HEK293T (cell line): Measurements from ENCODE around the gene TRDN.

ENCODE experiments used
- PKNOX1 ChIP-seq: fragments of 450-650 bp; IDR thresholded peaks from 2 replicates; pipeline ENCODE4 v1.6.1; 2016
- ZNF384 ChIP-seq: fragments of 450-650 bp; IDR thresholded peaks from 2 replicates; pipeline ENCODE4 v1.6.1; 2016

GRCh38 chr6:123546537-123546936 lies 90.2 kb downstream of the TRDN start:
- no peak for TF ChIP-seq PKNOX1
- TF ChIP-seq ZNF384, result no peak
